ENCODE results near the gene LIMK2.

DNA sequence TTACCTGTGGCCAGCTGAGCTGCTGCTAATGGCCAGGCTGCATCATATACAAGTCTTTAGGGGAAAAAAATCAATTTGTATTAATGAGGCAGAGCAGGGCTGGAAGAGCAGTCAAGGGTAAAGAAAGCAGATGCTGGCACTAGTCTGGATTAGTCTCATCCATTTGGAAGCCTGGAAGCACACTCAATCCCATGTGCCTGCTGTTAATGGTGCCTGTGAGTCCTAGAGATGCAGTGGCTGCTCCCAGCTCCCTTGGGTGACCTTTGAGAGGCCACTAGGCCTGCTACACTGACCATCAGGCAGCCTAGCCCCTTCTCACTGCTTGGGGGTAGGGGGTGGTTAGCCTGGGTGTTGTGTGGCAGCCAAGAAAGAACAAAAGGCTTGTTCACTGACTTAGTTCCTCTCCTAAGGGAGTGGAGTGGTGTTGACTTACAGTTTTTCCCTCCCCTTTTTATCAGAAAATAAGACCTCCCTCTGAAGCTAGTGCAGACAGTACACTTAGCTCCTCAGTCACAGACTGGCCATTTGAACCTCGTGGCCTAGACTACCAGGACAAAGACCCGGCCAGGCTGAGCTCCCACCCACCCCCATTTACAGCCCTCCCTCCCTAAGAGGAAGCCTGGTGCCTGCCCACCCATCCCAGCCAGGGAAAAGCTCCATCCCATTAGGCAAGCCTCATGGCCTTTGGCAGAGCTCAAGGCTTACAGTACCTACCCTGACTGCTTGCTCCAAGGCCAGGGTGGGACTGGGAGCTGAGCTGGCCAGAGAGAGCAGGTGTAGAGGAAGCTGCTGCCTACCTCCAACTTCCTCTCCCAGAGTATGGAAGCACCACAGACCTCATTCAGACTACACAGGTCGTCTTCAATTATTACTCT, 72.4 kb downstream of the LIMK2 start:
- no peak for TF ChIP-seq CTCF (IDR thresholded peaks at IDR 0.05 in 4 of 5, conservative IDR thresholded peaks at IDR 0.05 in 1 of 5)
- no peak for TF ChIP-seq POLR2A (IDR thresholded peaks at IDR 0.05)
